Measurements from ENCODE around the gene SCAMP2.

Gene SCAMP2

GRCh38 chr15:74841891-74842373 is 31.2 kb downstream of the SCAMP2 start:
- H3K4me3 ChIP-seq (ENCODE audit: low read depth, low read length): peak overlapping the region; percentile 81
- TF ChIP-seq CTCF (IDR thresholded peaks at IDR 0.05; ENCODE audit: low read depth, low read length): no peak

- no peak for TF ChIP-seq CTCF (IDR thresholded peaks at IDR 0.05; ENCODE audit: low read depth, low read length)
- H3K4me3 ChIP-seq (ENCODE audit: low read depth, low read length): no peak overlapping the region
Observed at GRCh38 chr15:74840851-74841775, 32.1 kb downstream of the SCAMP2 start.

GRCh38 chr15:74839526-74840395 is 33.4 kb downstream of the SCAMP2 start:
- no peak overlapping the region for H3K4me3 ChIP-seq (ENCODE audit: low read depth, low read length)
- TF ChIP-seq CTCF (IDR thresholded peaks at IDR 0.05; ENCODE audit: low read depth, low read length): no peak

- no peak for TF ChIP-seq CTCF (IDR thresholded peaks at IDR 0.05; ENCODE audit: low read depth, low read length)
- no peak overlapping the region for H3K4me3 ChIP-seq (ENCODE audit: low read depth, low read length)
Observed at GRCh38 chr15:74838746-74839525, 34.2 kb downstream of the SCAMP2 start.

- no peak overlapping the region for H3K4me3 ChIP-seq (ENCODE audit: low read depth, low read length)
- TF ChIP-seq CTCF (IDR thresholded peaks at IDR 0.05; ENCODE audit: low read depth, low read length): no peak
Observed at GRCh38 chr15:74838137-74838516, 35.0 kb downstream of the SCAMP2 start.

- no peak overlapping the region for H3K4me3 ChIP-seq (ENCODE audit: low read depth, low read length)
- no peak for TF ChIP-seq CTCF (IDR thresholded peaks at IDR 0.05; ENCODE audit: low read depth, low read length)
Observed at GRCh38 chr15:74837482-74838136, 35.6 kb downstream of the SCAMP2 start.
